GM04503 (cell line): ENCODE data around the gene EHMT1.

ENCODE experiments used
- DNase-seq: peaks from one replicate; pipeline ENCODE4 v3.0.0-alpha.2; 2012; ENCODE audit warnings: low read depth

EHMT1 gene

DNA sequence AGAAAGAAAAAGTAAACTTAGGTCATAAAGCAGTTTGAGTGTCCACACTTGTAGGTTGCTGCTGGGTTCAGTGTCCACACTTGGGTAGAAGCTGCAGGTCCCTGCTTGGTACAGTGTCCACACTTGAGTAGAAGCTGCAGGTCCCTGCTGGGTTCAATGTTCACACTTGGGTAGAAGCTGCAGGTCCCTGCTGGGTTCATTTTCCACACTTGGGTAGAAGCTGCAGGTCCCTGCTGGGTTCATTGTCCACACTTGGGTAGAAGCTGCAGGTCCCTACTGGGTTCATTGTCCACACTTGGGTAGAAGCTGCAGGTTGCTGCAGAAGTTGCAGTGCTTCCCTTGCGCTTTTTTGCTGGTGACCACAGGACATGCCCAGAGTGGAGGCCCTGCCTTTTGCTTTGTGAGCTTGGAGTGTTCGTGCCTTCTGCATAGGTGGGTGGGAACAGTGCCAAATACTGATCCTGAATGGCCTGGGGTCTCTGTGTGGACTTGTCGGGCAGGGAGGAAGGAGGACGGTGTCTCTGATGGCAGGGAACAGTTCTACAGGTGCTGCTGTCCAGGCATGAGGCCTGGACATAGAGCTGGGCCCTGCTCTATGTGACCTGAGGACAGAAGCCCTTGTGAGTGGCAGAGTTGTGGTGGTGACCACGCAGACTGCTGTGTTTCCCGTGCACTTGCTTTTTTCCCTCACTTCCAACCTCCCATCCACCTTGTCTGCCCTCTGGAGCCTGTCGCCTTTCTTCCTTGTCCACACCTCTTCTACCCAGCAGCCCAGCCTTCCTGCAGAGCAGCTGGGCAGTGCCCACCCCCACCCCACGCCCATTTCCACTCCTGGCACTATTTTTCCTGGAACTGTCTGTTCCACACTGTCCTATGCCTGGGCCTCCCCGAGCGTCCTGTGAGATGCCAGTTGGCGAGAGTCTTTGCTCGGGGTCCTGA is 120.8 kb downstream of the EHMT1 start:
- DNase-seq: no peak

- DNase-seq: no peak
Measured at GRCh38 chr9:137740312-137740711, 121.5 kb downstream of the EHMT1 start.

GRCh38 chr9:137741330-137741729 is 122.5 kb downstream of the EHMT1 start:
- no peak for DNase-seq

DNA sequence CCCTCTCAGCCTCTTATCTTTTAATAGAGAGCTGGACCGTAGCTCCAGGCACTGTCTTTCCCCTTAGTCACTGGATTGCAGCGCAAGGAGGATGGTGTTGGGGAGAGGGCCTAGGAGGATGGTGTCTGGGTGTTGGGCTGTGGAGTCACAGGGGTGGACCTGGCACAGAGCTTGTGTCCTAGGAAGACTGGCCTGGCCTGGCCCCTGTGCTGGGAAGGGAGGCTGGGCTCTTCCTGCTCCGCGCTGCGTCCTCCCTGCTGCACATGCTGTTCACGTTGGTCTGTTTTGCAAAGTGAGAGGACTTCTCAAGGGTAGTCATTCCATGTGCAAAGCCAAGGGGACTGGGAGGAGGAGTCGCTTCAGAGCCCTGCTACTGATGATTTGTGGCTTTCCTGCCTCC is 123.9 kb downstream of the EHMT1 start:
- DNase-seq: no peak

DNA sequence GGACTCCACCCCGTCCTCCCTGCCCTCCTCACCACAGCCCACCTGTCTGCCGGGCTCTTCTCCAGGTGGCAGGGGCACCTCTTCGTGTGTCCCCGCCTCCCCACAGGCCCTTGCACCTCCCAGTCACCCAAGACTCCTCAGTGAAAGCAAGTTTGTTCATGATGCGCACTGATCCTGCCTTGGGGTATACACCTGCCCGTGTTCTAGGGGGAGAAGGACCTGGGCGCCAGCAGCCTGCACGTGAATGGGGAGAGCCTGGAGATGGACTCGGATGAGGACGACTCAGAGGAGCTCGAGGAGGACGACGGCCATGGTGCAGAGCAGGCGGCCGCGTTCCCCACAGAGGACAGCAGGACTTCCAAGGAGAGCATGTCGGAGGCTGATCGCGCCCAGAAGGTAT is 124.9 kb downstream of the EHMT1 start:
- no peak for DNase-seq

DNA sequence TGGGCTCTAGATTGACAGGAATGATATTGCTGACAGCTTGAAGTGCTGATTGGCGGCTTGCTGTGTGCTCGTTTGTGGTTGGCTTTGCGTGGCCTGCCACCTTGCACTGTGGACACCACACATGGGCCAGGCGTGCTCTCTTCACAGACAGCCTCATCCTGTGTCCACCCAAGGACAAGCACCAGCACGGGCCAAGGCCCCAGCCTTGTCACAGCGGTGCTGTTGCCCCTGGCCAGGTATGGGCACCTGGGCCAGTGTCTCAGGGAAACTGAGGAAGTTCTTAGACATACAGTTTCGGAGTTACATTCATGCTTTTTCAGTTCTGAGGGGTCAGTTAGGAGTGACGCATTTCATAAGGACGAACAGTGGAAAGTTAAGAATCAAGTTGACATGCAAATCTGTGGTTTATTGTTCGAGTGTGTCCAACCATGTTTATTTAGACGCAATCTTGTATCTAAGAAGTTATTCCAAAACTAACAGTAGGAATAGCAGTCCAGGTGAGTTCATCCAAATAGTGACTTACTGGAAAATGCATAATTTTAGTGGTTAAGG is 125.9 kb downstream of the EHMT1 start:
- no peak for DNase-seq

DNA sequence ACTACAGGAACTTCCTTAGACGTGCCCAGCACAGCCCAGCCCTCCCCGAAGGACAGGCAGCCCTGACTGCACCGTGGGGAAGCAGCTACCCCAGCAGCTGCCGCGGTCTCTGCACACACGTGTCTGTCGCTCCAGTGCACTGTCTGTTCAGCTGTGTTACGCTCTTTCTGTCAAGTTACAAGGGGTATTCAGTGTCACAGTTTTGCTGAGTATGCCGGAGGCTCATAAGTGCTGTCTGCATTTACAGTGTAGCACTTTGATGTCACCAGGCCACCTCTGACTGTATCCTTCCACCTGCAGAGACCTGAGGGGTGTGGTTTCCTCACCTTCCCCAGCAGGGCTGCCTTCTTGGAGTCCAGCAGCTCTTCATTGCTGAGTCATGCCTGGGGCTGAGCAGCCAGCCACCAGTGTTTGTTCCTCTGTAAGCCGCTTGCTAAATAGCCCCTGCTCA is 126.8 kb downstream of the EHMT1 start:
- DNase-seq: no peak

GRCh38 chr9:137748311-137748710 is 129.5 kb downstream of the EHMT1 start:
- no peak for DNase-seq

DNA sequence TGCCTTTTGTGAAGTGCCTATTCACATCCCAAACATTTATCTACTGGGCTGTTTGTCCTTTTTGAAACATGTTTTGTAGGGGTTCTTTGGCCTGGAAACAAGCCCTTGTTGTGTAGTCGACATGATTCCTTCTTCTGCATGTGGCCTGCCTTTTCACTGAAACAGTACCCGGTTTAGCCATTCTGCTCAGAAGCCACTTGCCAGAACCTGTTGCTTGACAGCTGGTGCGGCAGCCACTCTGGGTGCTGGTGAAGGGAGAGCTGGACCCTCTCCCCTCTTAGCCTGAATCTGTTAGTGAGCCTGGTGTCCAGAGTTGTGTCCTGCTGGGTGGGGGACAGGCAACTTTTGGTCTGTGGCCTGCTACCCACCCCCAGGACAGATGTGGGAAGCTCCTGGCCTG is 129.9 kb downstream of the EHMT1 start:
- no peak for DNase-seq

GRCh38 chr9:137749511-137749910 is 130.7 kb downstream of the EHMT1 start:
- no peak for DNase-seq

DNA sequence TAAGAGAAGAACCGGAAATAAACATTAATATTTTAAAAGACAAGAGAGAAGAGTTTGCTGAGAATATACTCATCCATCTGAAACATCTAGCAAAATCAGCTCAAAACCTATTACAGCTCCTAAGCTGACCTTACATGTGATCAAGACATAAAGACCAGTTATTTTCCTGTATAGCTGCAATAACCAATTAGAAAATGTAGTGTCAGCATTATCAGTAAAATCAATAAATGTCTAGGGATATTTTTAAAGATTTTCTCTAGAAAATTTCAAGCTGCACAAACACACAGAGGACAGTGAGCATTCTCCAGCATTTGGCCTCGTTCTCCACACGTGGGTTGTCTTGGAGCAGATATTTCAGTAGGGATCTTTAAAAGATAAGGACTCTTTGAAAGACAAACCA is 131.2 kb downstream of the EHMT1 start:
- DNase-seq: no peak

DNA sequence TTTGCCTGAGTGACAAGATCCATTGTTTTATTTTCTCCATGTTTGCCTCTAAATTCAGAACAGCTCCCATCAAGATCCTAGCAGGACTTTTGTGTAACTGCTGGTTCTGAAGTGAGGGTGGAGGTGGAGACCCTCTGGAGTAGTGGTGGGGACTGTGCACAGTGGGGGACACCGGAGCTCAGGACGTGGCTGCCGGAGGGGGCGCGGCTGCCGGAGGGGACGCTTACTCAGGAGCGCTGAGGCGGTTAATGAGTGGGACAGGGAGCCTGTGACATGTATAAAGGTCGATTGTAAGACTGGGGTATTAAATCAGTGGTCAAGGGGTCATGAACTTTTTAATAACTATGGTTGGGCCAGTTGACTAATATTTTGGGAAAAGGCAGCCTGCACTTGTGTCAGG is 131.8 kb downstream of the EHMT1 start:
- DNase-seq: no peak

- DNase-seq: no peak
Measured at GRCh38 chr9:137751616-137752015, 132.8 kb downstream of the EHMT1 start.

- no peak for DNase-seq
Measured at GRCh38 chr9:137752426-137752825, 133.6 kb downstream of the EHMT1 start.

- DNase-seq: no peak
Measured at GRCh38 chr9:137753192-137753765, 134.5 kb downstream of the EHMT1 start.

DNA sequence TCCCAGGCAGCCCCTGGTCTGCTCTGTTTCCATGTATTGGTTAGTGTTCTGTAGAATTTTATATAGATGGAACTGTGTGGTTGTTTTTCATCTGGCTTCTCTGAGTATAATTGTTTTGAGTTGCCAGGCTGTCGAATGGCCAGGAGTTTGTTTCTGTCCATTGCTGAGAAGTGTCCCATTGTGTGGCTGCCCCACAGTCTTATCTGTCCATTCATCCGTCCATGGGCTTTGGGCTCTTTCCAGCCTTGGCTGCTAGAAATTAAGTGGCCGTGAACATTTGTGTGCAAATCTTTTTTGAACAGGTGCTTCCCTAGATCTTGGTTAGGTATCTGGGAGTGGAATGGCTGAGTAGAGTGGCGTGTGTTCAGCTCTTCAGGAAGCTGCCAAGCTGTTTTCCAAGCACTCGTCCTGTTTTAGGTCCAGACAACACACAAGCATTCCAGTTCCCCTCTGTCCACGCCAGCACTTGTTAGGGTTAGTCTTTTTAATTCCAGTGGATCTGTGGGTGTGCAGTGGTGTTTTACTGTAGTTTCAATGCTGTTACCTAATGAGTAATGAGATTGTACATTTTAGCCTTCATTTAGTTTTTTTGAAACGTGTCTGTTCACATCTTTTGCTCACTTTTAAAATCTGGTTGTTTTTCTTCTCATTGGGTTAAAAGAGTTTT is 136.6 kb downstream of the EHMT1 start:
- DNase-seq: no peak

- no peak for DNase-seq
Measured at GRCh38 chr9:137756045-137756744, 137.4 kb downstream of the EHMT1 start.

DNA sequence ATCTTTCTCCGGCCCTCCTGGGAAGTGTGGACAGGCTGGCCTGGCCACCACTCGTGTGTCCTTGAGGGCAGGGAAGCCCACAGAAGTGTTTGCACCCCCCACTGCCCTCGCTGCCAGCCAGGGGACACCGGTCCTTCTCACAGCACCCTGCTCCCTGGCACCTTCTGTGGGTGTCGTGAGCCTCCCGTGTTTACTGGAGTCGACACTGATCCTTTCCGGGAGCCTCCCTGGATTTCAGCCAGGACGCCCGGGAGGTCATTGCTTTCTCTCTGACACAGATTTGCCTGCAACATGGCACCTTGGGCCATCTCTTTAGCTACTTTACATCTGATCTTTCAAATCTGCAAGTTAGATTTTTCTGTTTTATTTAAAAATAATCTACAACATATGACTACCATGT is 138.3 kb downstream of the EHMT1 start:
- DNase-seq: no peak

- peak; percentile 15 for DNase-seq
Measured at GRCh38 chr9:137757613-137758029, 138.8 kb downstream of the EHMT1 start.

- no peak for DNase-seq
Measured at GRCh38 chr9:137758067-137758466, 139.3 kb downstream of the EHMT1 start.

DNA sequence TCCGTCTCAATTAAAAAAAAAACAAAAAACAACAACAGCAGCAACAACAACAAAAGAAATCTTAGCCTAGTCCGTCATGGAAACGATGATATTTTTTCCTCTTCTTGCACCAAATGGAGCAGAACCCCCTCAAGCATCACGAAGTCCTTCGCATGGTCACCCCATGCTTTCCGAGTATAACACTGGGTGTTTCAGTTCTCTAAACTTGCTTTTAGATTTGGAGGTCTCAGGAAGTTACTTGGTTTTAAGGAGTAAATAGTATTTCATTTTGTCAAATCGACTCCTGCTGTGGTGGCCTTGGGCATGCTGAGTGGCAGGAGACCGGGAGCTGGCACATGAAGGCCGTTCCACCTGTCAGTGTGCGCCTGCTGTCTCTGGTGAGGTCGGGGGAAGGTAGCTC is 140.3 kb downstream of the EHMT1 start:
- DNase-seq: no peak
